Transverse colon (tissue), 4 donors: Measurements from ENCODE around the gene HECTD1. TPM values are rescaled to one million over a fixed set of nuclear protein-coding genes. Genes with fewer than 3 reads are reported as not detected.

ENCODE experiments used
- DNase-seq: peaks from one replicate; pipeline ENCODE4 v3.0.0-alpha.2; 2019
- H3K27ac ChIP-seq, 4 donors: fragments of 200-600 bp; sonication (generic); 2 replicates each; pipeline ENCODE4 v1.5.1; 2016 to 2018; ENCODE audit warnings: inconsistent platforms in 4 of 4
- H3K27me3 ChIP-seq: fragments of 200-600 bp; sonication (generic); 2 replicates; pipeline ENCODE4 v1.5.1; 2017; ENCODE audit warnings: inconsistent platforms
- H3K36me3 ChIP-seq, 4 donors: fragments of 200-600 bp; sonication (generic); 2 replicates each; pipeline ENCODE4 v1.5.1; 2017 to 2019; ENCODE audit warnings: inconsistent platforms in 4 of 4
- H3K4me1 ChIP-seq, 4 donors: fragments of 200-600 bp; sonication (generic); 2 replicates each; pipeline ENCODE4 v1.5.1; 2017 to 2020; ENCODE audit warnings: inconsistent platforms in 4 of 4
- H3K4me3 ChIP-seq, 4 donors: fragments of 200-600 bp; sonication (generic); 1 replicate in 1 of 4; 2 replicates in 3 of 4; pipeline versions ENCODE4 v1.5.1 to v1.6.1; 2017 to 2019; ENCODE audit warnings: inconsistent platforms in 4 of 4
- H3K9me3 ChIP-seq, 2 donors: fragments of 200-600 bp; sonication (generic); 2 replicates each; pipeline ENCODE4 v1.5.1; 2017 to 2019; ENCODE audit warnings: inconsistent platforms in 2 of 2
- EP300 ChIP-seq: sonication (generic); formaldehyde crosslinking; IDR thresholded peaks from one replicate; pipeline ENCODE4 v1.6.1; 2017; ENCODE audit warnings: antibody characterized with exemption, low read depth
- POLR2A ChIP-seq: fragments of 450-650 bp; IDR thresholded peaks from one replicate; pipeline ENCODE4 v1.6.1; 2016; ENCODE audit warnings: antibody characterized with exemption, mild to moderate bottlenecking, moderate library complexity
- POLR2AphosphoS5 ChIP-seq, 3 donors: sonication (generic); formaldehyde crosslinking; IDR thresholded peaks; one replicate each; pipeline ENCODE4 v1.6.1; 2016; ENCODE audit warnings: antibody characterized with exemption in 3 of 3
- whole genome bisulfite sequencing, 2 donors: methylation state at CpG; one replicate each; pipeline ENCODE4 v1.1.5; 2018; ENCODE audit warnings: low coverage in 1 of 2; 5-methylcytosine and 5-hydroxymethylcytosine counted together
- in situ Hi-C, 4 donors: fragments of 200-750 bp; cut with MboI; loops; one replicate each; pipeline versions ENCODE4 v1.15.0 to v1.15.1; 2017; ENCODE audit warnings: low sequenced_read_pairs in 3 of 4, low pct_ligation_motif_present in 1 of 4, low pct_unique_long_range_greater_than_20kb in 1 of 4
- intact Hi-C: fragments of 100-400 bp; cut with DNase I; formaldehyde crosslinking; loops from one replicate; pipeline ENCODE4 v1.15.1; 2023; ENCODE audit warnings: low total_unique reads
- total RNA-seq, 4 donors: library from RNA; depleted of rRNA; stranded (reverse); fragments of >200 nt; gene quantifications; one replicate each; pipeline ENCODE4 v1.1.0, GENCODE V29; 2016
- TF ChIP-seq, protein P1 (sequence below), 5 experiments: fragments of 200-600 bp in 3 of 5; fragments of 450-650 bp in 2 of 5; sonication (generic) in 3 of 5; IDR thresholded peaks; 1 replicate in 2 of 5; 2 replicates in 3 of 5; pipeline ENCODE4 v1.5.1; 2016 to 2017; ENCODE audit warnings: antibody characterized with exemption in 5 of 5, inconsistent platforms in 3 of 5, mild to moderate bottlenecking in 2 of 5, moderate library complexity in 1 of 5

HECTD1 gene
- total RNA-seq, 4 donors from 2014 or later = 111 to 237 (median 154) TPM

- no peaks in the 10 kb centered on the region for H3K9me3 ChIP-seq
- peaks cover 0 to 64% (median 24%) of the 10 kb centered on the region in 4 donors for H3K36me3 ChIP-seq
- peak overlapping the region in 2 of 4 donors; percentile 58 to 62 for H3K27ac ChIP-seq
- in situ Hi-C loops = no loop called here
- 93 to 100% methylated on average over 2 to 7 of the region's 7 CpGs for WGBS, 2 donors
- intact Hi-C loops = no loop called here
- H3K4me3 ChIP-seq = no peak overlapping the region
- H3K27me3 ChIP-seq = no peaks in the 10 kb centered on the region
- H3K4me1 ChIP-seq = peaks cover 0 to 24% (median 9%) of the 10 kb centered on the region in 4 donors
- TF ChIP-seq, protein P1, sequence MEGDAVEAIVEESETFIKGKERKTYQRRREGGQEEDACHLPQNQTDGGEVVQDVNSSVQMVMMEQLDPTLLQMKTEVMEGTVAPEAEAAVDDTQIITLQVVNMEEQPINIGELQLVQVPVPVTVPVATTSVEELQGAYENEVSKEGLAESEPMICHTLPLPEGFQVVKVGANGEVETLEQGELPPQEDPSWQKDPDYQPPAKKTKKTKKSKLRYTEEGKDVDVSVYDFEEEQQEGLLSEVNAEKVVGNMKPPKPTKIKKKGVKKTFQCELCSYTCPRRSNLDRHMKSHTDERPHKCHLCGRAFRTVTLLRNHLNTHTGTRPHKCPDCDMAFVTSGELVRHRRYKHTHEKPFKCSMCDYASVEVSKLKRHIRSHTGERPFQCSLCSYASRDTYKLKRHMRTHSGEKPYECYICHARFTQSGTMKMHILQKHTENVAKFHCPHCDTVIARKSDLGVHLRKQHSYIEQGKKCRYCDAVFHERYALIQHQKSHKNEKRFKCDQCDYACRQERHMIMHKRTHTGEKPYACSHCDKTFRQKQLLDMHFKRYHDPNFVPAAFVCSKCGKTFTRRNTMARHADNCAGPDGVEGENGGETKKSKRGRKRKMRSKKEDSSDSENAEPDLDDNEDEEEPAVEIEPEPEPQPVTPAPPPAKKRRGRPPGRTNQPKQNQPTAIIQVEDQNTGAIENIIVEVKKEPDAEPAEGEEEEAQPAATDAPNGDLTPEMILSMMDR (IDR thresholded peaks at IDR 0.05) = no peak
- no peak for TF ChIP-seq POLR2A
- TF ChIP-seq EP300 = no peak
- TF ChIP-seq POLR2AphosphoS5 (IDR thresholded peaks at IDR 0.05) = no peak
- no peak for DNase-seq
These were observed 80.9 kb downstream of the HECTD1 start for GRCh38 chr14:31126680-31127079.

DNA sequence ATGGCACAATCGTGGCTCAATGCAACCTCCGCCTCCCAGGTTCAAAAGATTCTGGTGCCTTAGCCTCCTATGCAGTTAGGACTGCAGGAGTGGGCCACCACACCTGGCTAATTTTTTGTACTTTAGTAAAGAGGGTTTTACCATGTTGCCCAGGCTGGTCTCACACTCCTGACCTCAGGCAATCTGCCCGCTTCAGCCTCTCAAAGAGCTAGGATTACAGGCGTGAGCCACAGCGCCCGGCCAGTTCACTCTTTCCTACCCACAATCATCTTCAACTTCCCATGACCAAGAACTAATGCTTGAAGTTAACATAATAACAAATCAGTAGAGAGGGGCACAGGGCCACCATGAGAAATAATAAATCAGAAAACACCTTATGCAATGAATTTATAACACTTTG lies 82.4 kb downstream of the HECTD1 start:
- H3K27me3 ChIP-seq = no peaks in the 10 kb centered on the region
- WGBS, 2 donors = 92 to 95% methylated on average over 2 to 6 of the region's 6 CpGs

DNA sequence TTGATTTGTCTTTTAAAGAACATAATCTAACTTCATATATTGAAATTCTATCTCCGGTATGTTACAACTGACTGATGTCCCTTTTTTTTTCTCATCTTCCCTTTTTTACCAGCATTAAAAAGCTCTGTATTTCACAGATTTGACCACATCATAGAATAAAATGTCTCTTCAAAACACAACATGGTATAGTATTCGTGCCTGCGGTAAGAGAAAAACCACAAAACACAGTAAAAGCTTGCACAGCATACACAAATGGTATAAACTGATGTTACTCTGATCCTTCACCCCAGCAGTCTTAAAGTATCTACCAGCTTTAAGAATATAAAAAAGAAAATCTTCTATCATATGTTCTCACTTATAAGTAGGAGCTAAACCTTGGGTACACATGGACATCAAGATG lies 83.4 kb downstream of the HECTD1 start:
- in situ Hi-C loops (no loop called here), intact Hi-C loops (no loop called here)
- Histone ChIP-seq H3K27ac (no peak overlapping the region), H3K4me3 (no peak overlapping the region), H3K27me3 (no peaks in the 10 kb centered on the region), H3K9me3 (no peaks in the 10 kb centered on the region), H3K36me3 (peaks cover 0 to 82% (median 36%) of the 10 kb centered on the region in 4 donors), H3K4me1 (peaks cover 0 to 16% (median 9%) of the 10 kb centered on the region in 4 donors)
- TF ChIP-seq, protein P1 (IDR thresholded peaks at IDR 0.05) = no peak
- no peak for TF ChIP-seq POLR2AphosphoS5 (IDR thresholded peaks at IDR 0.05)
- no peak for DNase-seq
- WGBS, 2 donors = 82 to 87% methylated on average over 3 of the region's 3 CpGs

More for the DNA sequence above, 82.4 kb downstream of the HECTD1 start:
- DNase-seq = no peak
- TF ChIP-seq POLR2AphosphoS5 (IDR thresholded peaks at IDR 0.05) = no peak
- intact Hi-C loops = no loop called here
- Histone ChIP-seq H3K36me3 (peaks cover 0 to 78% (median 31%) of the 10 kb centered on the region in 4 donors), H3K9me3 (no peaks in the 10 kb centered on the region), H3K27ac (no peak overlapping the region), H3K4me1 (peaks cover 0 to 18% (median 9%) of the 10 kb centered on the region in 4 donors), H3K4me3 (no peak overlapping the region)
- in situ Hi-C loops = no loop called here

DNA sequence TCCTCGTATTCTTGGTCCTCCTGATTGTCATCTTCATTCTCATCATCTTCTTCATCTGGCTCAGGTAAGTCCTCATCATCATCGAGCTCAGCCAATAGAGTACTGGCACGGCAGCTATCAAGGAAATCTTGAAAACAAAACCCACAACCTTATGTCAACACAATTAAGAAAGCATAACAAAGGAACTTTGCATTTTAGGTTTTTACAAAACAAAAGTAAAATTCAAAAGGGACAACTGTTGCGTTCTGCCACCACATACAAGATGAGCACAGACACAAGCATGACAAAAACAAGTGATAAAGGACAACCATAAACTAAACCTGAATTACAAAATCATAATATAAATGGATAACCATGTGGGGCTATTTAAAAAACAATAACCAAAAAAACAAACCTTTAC lies 84.7 kb downstream of the HECTD1 start:
- no peak for DNase-seq
- peaks cover 0 to 82% (median 37%) of the 10 kb centered on the region in 4 donors for H3K36me3 ChIP-seq
- H3K9me3 ChIP-seq = no peaks in the 10 kb centered on the region
- H3K4me3 ChIP-seq = no peak overlapping the region
- 85 to 87% methylated on average over 4 of the region's 4 CpGs for WGBS, 2 donors
- no peak overlapping the region for H3K27ac ChIP-seq
- TF ChIP-seq EP300 = no peak
- TF ChIP-seq POLR2A = no peak
- TF ChIP-seq, protein P1 (IDR thresholded peaks at IDR 0.05) = no peak
- TF ChIP-seq POLR2AphosphoS5 (IDR thresholded peaks at IDR 0.05) = no peak
- peaks cover 0 to 6% (median under 1%) of the 10 kb centered on the region in 4 donors for H3K4me1 ChIP-seq
- in situ Hi-C loops = no loop called here
- no peaks in the 10 kb centered on the region for H3K27me3 ChIP-seq
- intact Hi-C loops = no loop called here

DNA sequence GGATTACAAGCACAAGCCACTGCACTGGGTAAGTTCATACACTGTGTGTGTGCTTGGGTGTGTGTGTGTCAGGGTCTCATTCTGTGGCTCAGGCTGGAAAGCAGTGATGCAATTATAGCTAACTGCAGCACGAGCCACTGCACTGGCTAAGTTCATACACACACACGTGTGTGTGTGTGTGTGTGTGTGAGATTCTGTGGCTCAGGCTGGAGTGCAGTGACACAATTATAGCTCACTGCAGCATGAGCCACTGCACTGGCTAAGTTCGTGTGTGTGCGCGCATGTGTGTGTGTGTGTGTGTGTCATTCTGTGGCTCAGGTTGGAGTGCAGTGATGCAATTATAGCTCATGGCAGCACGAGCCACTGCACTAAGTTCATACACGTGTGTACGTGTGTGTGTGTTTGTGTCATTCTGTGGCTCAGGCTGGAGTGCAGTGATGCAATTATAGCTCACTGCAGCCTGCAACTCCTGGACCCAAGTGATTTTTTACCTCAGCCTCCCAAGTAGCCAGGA lies 85.4 kb downstream of the HECTD1 start:
- Histone ChIP-seq H3K4me1 (no peaks in the 10 kb centered on the region), H3K27ac (no peak overlapping the region), H3K4me3 (no peak overlapping the region), H3K27me3 (no peaks in the 10 kb centered on the region), H3K36me3 (peaks cover 0 to 84% (median 36%) of the 10 kb centered on the region in 4 donors), H3K9me3 (no peaks in the 10 kb centered on the region)
- DNase-seq = no peak
- intact Hi-C loops = no loop called here
- TF ChIP-seq EP300 (no peak), POLR2A (no peak), POLR2AphosphoS5 (IDR thresholded peaks at IDR 0.05) (no peak)
- TF ChIP-seq, protein P1 (IDR thresholded peaks at IDR 0.05) = no peak
- in situ Hi-C loops = no loop called here
- 87% methylated on average over 8 of the region's 8 CpGs; no CpG with 5 or more reads in 1 of the 2 donors for WGBS, 2 donors
